NCI-H510A treated with DMSO at 0.1 percent for 48 hours (cell line): ENCODE data around the gene VAV2.

Source experiments
- DNase-seq: peaks from one replicate; lab custom pipeline; 2025; lab: John Stamatoyannopoulos, UW

The VAV2 gene

DNA sequence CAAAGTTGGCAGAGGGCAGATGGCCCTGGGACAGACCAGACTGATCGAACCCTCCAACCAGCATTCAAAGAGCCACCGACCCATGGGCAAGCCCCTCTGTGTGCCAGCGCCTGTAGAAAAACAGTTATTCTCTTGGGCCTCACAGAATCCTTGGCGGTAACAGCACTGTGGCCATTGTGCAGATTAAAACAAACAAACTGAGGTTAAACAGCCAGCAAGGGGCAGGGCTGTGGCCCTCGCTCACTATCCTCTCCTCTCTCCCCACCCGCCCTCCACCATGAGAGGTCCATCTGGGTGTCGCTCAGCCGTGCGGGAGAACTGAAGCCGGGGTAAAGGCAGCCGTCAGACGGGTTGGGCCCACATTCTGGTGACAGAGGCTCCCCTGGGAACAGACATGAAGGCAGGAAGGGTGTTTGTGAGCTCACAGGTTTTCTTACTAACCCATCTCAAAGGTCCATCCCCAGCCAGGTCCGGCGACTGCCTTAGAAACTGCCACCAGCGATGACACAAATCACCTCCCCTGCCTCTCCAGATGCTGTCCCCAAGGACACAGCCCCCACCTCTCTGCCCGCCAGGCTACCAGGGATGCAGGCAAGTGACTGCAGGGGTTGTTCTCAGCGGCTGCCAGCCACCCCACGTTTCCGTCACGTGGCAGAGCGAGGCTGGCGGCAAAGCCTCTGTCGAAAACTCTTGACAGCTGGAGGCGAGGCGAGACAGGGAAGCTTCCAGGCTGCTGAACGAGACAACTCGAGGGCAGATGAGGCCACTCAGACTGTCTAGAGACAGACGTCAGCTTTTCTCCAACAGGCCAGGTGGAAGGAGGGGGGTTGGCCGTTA is 178.2 kb downstream of the VAV2 start:
- no peak for DNase-seq

- DNase-seq = no peak
Observed at GRCh38 chr9:133812941-133813748, 179.0 kb downstream of the VAV2 start.

GRCh38 chr9:133812077-133812868 is 179.9 kb downstream of the VAV2 start:
- no peak for DNase-seq

DNA sequence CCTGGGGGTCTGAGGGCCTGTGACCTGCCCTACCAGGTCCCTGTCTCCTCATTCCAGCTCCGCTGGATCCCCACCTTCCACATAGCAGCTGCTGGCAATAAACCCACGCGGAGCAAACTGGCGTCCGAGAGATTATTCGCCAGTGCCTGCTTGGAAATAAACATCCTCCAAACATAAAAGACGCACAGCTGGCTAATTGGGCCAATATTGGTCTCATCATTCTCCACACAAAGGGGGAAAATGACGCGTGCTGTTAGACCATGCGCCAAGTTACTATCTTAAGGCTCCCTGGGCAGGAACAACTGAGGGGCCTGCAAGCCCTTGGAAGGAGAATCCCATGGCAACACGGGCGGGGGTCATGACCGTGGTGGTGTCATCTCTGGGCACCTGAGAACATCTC is 180.7 kb downstream of the VAV2 start:
- no peak for DNase-seq

DNA sequence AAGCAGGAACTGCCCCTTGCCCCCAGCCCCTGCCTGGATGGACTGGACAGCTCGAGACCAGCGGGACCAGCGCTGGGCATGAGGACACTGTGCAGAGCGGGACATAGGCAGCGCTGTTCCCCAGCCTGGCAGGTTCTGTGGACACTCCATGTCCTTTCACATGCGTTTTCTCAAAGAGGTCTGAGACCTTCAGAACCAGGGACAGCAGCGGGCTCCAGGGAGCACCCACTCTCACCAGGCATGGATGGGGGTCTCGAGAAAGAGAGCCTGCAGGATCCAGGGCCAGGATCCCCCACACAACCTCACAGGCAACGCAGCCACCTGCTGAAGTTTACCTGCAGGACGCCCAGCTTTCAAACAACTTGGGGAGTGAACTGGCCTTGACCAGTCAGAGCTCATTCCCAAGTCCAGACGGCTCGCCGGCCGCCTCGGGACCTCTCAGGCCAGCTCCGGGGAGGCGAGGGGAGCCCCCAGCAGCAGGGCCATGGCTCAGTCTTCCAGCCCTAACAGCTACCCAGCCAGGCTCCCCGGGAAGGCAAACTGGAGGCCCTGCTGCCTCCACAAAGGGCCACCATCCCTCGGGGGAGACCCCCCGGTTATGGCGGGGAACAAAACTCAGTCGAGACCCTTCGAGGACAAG is 181.4 kb downstream of the VAV2 start:
- no peak for DNase-seq

DNA sequence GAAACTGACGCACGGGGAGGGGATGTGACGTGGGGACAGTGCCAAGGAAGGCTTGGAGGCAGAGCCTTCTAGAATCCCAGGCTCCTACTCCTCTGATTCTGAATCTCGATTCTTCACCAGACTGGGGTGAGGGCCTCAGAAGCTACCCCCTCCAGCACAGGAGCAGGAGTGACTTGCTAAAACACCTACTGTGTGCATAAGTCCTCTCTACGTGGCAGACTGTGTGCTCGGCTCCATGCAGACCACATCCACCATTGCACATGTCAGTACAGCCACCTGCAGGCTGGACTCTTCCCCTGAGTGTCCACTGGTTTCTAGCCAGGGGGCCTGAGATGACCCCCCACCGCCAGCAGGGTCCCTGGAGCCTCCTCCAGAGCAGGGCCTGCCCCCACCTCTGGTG is 182.8 kb downstream of the VAV2 start:
- no peak for DNase-seq

DNA sequence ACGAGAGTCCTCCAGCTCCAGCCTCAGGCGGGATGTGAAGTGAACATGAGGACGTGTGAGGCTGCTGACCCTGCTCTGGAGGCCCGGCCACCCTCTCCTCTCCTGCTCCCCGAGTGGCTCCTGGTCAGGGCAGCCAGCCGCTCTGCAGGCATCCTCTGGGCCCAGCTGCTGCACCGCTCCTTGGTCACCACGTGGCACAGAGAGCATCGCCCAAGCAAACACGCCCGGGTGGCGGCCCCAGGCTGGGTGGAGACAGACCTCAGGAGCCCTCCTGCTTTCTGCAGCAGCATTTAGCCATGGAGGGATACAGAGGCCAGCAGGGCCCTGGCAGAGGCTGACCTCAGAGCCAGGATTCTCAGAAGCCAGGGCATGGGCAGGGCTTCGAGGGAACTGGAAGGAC is 184.3 kb downstream of the VAV2 start:
- no peak for DNase-seq

- no peak for DNase-seq
Observed at GRCh38 chr9:133807037-133807436, 185.1 kb downstream of the VAV2 start.

- DNase-seq = no peak
Observed at GRCh38 chr9:133806623-133807010, 185.5 kb downstream of the VAV2 start.

- no peak for DNase-seq
Observed at GRCh38 chr9:133805876-133806622, 186.1 kb downstream of the VAV2 start.

DNA sequence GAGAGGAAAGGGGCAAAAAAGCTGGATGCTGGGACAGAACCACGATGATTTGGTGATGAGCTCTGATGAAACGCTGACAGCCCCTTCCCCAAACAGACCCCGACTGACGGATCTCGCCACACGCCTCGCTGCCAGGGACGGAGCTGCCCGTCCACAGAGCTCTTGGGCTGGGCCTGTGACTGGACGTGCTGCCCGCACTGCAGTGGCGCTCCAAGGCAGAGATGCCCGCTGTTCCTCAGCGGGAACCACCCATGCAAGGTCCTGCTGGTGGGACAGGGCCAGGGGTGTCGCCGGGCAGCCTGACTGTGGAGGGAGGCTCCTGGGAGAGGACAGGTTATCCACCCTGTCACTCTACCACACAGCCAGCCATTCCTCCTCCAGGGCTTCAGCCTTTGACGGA is 187.9 kb downstream of the VAV2 start:
- no peak for DNase-seq

- DNase-seq = no peak
Observed at GRCh38 chr9:133803745-133804144, 188.4 kb downstream of the VAV2 start.

- no peak for DNase-seq
Observed at GRCh38 chr9:133803028-133803585, 189.0 kb downstream of the VAV2 start.

DNA sequence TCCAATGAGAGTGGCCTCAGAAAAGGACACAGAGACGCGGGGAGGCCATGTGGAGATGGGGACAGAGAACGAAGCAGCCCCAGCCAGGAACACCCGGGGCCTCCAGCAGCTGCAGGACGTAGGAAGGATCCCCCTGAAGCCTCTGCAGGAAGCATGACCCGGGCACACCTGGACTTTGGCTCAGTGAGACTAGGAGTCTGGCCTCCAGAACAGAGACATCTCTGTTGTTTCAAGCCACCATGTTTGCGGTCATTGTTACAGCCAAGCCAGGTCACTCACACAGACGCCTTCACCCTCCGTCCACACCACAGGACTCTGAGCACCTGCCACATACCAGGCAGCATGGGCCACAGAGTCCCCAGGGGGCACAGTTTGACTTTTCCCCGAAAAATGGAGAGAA is 190.4 kb downstream of the VAV2 start:
- no peak for DNase-seq

GRCh38 chr9:133800266-133800665 is 191.9 kb downstream of the VAV2 start:
- no peak for DNase-seq

DNA sequence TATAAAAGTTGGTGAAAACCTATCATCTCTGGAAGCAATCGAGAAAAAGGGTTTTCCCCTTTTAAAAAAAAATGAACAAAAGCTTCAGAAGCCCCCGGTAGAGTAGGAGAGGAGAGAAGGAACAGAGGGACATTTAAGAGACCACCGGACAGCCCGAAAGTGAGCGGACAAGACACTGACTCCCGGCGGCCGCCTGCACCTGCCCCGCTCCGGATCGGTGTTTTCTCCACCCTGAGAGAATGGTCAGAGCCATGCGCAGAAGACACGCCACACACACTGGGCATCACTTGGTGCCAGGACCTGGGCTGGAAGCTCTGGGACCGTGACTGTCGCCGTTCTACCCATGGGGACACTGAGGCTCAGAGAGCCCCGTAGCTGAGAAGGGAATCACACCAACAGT is 192.4 kb downstream of the VAV2 start:
- no peak for DNase-seq

- DNase-seq = no peak
Observed at GRCh38 chr9:133799106-133799505, 193.0 kb downstream of the VAV2 start.

DNA sequence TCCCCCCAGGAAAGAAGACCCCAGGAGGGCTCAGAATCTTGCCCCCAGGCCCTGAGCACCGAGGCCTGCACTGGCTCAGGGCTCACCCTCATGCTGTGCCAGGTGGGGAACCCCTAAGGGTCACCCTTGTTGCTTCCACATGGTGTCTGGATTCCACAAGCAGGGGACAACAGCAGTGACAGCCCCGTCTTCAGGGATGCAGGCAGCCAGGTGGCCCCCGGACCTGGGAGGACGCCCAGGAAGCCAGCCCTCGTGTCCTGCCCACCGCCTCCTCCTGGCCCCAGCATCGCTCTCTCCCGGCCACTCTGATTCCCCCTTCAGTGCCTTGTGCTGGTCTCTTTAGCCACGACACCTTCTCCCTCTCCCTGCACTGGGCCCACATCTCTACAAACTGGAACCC is 194.0 kb downstream of the VAV2 start:
- no peak for DNase-seq

DNA sequence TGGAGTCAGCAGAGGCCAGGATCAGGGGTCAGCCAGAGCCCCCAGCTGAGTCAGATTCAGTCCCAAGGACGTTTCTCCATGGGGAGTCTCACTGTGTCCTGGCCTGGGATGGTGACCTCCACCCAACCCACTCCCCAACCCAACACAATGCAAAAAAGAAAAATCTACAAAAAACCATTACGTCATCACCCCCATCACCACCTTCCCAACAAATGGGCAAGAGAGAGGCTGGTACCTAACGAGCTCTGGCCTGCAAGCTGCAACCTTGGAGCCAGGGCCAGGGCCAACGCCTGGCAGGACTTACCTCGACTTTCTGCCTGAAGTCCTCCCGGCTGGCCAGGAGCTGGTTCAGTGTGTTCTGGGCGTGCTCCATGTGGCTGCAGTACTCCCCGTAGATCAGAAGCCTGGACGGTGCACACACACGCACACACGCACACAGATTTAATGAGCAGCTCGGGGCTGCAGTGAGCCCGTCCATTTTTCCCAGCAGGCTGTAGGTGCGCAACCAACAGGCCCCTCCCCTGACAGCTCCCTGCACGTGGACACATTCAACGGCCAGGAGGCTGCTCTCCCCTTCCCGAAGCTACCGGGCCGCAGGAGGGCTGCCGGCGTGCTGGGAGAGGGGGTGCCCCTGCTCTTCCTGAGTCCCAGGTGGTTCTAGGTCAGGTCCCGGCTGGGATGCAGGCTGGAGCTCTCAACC is 194.6 kb downstream of the VAV2 start:
- no peak for DNase-seq

DNA sequence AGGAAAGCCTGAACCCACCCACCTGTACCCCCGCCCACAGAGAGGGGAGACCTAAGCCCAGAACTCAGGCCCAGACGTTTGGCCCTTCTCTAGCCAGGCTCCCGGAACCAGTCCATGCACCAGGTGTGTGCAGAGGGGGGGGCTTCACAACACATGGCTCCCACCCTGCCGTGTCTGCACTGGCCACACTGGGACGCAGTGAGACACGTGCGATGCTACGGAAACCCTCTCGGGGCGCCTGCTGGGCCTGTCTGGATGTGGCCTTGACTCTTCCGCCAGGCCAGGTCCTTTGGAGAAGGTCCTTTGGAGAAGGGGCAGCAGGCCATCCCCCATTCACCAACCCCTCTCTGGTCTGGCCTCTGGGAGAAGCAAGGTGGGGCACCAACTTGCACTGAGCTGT is 195.6 kb downstream of the VAV2 start:
- no peak for DNase-seq
